BLaER1 (cell line): Measurements from ENCODE around the gene EGLN2.

Experiments
- H3K27ac ChIP-seq: shearing (Covaris generic); formaldehyde crosslinking; 2 replicates; pipeline ENCODE4 v1.8.1; 2022
- H3K27me3 ChIP-seq: shearing (Covaris generic); formaldehyde crosslinking; 2 replicates; pipeline ENCODE4 v1.8.1; 2022
- H3K36me3 ChIP-seq: shearing (Covaris generic); formaldehyde crosslinking; 2 replicates; pipeline ENCODE4 v1.8.1; 2022
- H3K4me1 ChIP-seq: shearing (Covaris generic); formaldehyde crosslinking; 2 replicates; pipeline ENCODE4 v1.8.1; 2022
- H3K4me2 ChIP-seq: shearing (Covaris generic); formaldehyde crosslinking; 2 replicates; pipeline ENCODE4 v1.8.1; 2022
- H3K4me3 ChIP-seq: shearing (Covaris generic); formaldehyde crosslinking; 2 replicates; pipeline ENCODE4 v1.8.1; 2022
- H3K9ac ChIP-seq: shearing (Covaris generic); formaldehyde crosslinking; 2 replicates; pipeline ENCODE4 v1.8.1; 2022
- H3K9me3 ChIP-seq: shearing (Covaris generic); formaldehyde crosslinking; 2 replicates; pipeline ENCODE4 v1.8.1; 2022
- H4K20me1 ChIP-seq: shearing (Covaris generic); formaldehyde crosslinking; 2 replicates; pipeline ENCODE4 v1.8.1; 2022
- Cebpa-rat ChIP-seq: shearing (Covaris generic); IDR thresholded peaks from 2 replicates; pipeline ENCODE4 v1.8.1; 2022

Gene EGLN2

DNA sequence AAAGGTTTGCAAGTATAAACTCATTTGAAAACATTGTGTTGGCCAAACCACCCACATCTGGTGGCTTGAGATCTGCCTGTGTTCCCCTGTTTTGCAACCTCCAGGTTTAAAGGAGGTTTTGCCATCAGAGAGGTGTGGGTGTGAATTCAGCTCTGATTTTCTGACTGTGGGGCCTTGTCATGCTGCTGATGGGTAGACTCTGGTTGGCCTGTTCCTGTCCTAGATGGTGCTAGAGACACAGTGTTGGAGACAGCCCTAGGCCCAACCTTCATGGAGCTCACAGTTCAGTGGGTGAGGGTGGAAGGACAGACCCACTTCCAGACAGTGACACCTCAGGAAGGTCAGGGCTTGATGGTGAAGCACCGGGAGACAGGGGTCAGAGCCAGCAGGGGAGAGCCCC is 13.5 kb upstream of the EGLN2 start:
- no peak for TF ChIP-seq Cebpa-rat
- Histone ChIP-seq H3K27me3 (no peaks in the 10 kb centered on the region), H3K9ac (no peak overlapping the region), H4K20me1 (no peaks in the 10 kb centered on the region), H3K4me2 (no peak overlapping the region), H3K9me3 (no peaks in the 10 kb centered on the region), H3K4me1 (peaks cover 9% of the 10 kb centered on the region), H3K27ac (no peak overlapping the region), H3K4me3 (no peak overlapping the region), H3K36me3 (peaks cover 44% of the 10 kb centered on the region; the same call in 1 of the 2 replicates)

DNA sequence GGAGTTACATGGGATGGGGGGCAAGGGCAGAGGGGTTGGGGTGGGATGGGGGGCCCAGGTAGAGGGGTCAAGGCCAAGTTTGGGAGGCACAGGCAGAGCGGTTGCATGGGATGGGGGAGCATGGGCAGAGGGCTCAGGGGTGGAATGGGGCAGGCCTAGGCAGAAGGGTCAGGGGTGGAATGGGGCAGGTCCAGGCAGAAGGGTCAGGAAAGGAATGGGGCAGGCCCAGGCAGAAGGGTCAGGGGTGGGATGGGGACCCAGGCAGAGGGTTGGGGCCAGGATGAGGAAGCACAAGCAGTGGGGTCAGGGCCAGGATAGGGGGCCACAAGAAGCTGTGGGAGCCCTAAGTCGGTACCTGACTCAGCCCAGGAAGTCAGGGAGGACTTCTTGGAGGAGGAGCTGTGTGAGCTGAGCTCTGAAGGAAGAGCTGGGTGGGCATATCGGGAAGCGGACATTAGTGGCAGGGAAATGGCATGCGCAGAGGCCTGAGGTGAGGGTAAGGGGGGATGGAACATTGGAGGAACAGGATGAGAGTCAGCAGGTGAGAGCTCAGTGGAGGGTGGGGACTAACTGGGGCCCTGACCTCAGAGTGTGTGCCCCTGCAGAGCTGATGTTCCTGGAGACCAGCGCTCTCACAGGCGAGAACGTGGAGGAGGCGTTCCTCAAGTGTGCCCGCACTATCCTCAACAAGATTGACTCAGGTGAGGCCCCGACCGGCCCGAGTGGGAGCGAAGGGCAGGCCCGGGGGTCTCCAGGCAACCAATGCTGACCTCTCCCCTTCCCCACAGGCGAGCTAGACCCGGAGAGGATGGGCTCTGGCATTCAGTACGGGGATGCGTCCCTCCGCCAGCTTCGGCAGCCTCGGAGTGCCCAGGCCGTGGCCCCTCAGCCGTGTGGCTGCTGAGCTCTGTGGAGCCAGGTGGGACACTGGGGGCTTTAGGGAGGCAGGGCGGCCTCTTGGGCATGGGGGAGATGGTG is 12.6 kb upstream of the EGLN2 start:
- H4K20me1 ChIP-seq: no peaks in the 10 kb centered on the region
- H3K4me1 ChIP-seq: peaks cover 10% of the 10 kb centered on the region
- H3K9ac ChIP-seq: no peak overlapping the region
- no peak for TF ChIP-seq Cebpa-rat
- H3K27me3 ChIP-seq: no peaks in the 10 kb centered on the region
- H3K9me3 ChIP-seq: no peaks in the 10 kb centered on the region
- H3K36me3 ChIP-seq: peaks cover 44% of the 10 kb centered on the region; the same call in 1 of the 2 replicates
- no peak overlapping the region for H3K4me2 ChIP-seq
- no peak overlapping the region for H3K4me3 ChIP-seq
- H3K27ac ChIP-seq: no peak overlapping the region

DNA sequence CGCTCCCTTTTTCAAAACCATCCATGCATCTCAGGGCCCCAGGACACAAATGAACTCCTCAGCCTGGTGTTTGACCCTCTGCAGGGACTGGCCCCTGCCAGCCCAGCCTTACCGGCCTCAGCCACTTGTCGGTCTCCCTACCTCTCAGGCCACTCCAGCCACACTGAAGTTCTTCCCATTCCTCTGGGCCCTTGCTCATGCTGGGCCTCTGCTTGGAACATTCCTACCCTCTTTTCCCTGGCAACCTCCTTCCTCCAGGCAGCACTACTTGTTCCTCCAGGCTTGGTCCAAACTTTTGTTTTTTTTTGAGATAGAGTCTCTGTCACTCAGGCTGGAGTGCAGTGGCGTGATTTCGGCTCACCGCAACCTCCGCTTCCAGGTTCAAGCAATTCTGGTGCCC is 7.6 kb upstream of the EGLN2 start:
- TF ChIP-seq Cebpa-rat: no peak
- Histone ChIP-seq H4K20me1 (no peaks in the 10 kb centered on the region), H3K9ac (no peak overlapping the region), H3K4me3 (no peak overlapping the region), H3K27me3 (no peaks in the 10 kb centered on the region), H3K27ac (no peak overlapping the region), H3K4me2 (peak overlapping the region; percentile 12; the same call in 1 of the 2 replicates), H3K36me3 (peaks cover 42% of the 10 kb centered on the region), H3K9me3 (no peaks in the 10 kb centered on the region), H3K4me1 (peaks cover 25% of the 10 kb centered on the region)

DNA sequence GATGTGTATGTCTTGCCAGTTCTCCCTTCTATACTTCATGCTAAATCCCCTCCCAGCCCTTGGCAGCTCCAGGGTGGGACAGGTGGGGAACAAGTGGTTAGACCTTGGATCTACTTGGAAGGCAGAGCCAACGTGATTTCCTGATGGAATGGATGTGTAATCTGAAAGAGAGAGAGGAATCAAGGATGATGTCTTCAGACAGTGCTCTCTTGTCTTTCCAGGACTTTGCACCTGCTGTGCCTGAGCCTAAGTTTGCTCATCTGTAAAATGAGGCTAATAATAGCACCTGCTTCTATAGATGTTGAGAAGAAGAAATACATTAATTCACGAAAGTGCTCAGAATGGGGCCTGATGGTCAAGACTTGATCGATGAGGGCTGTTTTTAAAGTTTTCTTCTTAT is 7.0 kb upstream of the EGLN2 start:
- Histone ChIP-seq H3K4me3 (no peak overlapping the region), H3K4me1 (peaks cover 27% of the 10 kb centered on the region), H3K4me2 (peak overlapping the region; percentile 12), H3K9ac (peak overlapping the region; percentile 4; the same call in 1 of the 2 replicates), H3K9me3 (no peaks in the 10 kb centered on the region), H4K20me1 (no peaks in the 10 kb centered on the region), H3K27ac (no peak overlapping the region), H3K27me3 (no peaks in the 10 kb centered on the region), H3K36me3 (peaks cover 43% of the 10 kb centered on the region)
- TF ChIP-seq Cebpa-rat: no peak

DNA sequence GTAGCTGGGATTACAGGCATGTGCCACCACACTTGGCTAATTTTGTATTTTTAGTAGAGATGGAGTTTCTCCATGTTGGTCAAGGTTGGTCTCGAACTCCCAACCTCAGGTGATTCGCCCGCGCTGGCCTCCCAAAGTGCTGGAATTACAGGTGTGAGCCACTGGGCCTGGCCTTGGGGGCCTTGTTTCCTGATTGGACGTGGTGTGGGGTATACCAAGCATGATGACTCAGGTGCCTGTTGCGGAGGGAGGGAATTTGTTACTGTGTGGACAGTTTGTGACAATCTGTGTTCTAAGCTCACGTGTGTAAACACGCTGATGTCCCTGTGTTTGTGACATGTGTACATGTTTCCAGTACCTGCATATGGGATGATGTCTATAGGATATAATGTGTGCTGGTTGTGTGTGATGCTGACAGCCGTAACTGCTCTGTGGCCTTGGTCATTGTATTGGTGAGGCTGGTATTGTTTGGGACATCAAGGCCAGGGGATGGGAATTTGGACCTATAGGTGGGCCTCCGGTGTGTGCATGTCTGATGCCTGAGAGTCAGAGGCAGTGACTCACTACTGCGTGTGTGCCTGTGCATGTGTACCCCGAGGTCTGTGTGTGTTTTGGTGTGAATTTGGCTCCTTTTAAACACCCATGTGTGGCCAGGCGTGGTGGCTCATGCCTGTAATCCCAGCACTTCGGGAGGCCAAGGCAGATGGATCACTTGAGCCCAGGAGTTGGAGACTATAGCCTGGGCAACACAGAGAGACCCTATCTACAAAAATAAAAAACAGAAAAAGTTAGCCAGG is 1.6 kb upstream of the EGLN2 start:
- Histone ChIP-seq H3K27me3 (no peaks in the 10 kb centered on the region), H3K9me3 (no peaks in the 10 kb centered on the region), H4K20me1 (peaks cover 30% of the 10 kb centered on the region), H3K9ac (peak overlapping the region; percentile 76; the same call in 1 of the 2 replicates), H3K4me3 (peak overlapping the region; percentile 68), H3K4me2 (peak overlapping the region; percentile 79), H3K4me1 (peaks cover 45% of the 10 kb centered on the region), H3K27ac (peak overlapping the region; percentile 61), H3K36me3 (peaks cover 36% of the 10 kb centered on the region)
- TF ChIP-seq Cebpa-rat: no peak

DNA sequence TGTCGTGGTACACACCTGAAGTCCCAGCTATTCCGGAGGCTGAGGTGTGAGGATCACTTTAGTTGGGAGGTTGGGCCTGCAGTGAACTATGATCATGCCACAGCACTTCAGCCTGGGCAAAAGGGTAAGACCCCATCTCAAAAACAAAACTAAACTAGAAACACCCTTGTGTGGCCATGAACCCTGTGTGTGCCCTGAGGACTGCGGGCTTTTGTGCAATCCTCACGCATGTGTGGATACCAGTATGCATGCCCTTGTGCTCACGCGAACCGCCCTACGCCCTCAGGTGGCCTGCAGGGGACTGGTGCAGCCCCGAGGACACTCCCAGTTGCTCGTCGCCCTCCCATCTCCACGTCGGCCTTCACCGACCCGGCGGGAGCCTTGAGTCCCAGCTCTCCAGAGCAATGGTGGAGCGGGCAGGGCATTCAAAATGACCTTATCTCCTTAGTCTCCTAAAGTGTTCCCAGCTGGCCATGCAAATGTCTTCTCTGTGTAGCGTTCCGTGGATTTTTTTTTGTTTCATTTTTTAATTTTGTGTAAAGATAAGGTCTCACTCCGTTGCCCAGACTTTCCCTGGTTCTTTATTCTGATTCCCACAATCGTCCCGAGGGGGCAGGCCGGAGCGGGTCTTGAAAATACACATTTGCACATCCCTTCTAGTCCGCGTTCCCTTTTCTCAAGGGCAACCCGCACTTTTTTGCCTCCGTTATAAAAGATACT is 868 bp upstream of the EGLN2 start:
- Histone ChIP-seq H3K9ac (peak overlapping the region; percentile 76), H3K9me3 (no peaks in the 10 kb centered on the region), H3K4me3 (peak overlapping the region; percentile 68), H3K4me1 (peaks cover 48% of the 10 kb centered on the region), H3K36me3 (peaks cover 38% of the 10 kb centered on the region), H3K27ac (peak overlapping the region; percentile 61), H3K4me2 (peak overlapping the region; percentile 79), H4K20me1 (peaks cover 38% of the 10 kb centered on the region), H3K27me3 (no peaks in the 10 kb centered on the region)
- no peak; the same call in 1 of the 2 replicates for TF ChIP-seq Cebpa-rat

DNA sequence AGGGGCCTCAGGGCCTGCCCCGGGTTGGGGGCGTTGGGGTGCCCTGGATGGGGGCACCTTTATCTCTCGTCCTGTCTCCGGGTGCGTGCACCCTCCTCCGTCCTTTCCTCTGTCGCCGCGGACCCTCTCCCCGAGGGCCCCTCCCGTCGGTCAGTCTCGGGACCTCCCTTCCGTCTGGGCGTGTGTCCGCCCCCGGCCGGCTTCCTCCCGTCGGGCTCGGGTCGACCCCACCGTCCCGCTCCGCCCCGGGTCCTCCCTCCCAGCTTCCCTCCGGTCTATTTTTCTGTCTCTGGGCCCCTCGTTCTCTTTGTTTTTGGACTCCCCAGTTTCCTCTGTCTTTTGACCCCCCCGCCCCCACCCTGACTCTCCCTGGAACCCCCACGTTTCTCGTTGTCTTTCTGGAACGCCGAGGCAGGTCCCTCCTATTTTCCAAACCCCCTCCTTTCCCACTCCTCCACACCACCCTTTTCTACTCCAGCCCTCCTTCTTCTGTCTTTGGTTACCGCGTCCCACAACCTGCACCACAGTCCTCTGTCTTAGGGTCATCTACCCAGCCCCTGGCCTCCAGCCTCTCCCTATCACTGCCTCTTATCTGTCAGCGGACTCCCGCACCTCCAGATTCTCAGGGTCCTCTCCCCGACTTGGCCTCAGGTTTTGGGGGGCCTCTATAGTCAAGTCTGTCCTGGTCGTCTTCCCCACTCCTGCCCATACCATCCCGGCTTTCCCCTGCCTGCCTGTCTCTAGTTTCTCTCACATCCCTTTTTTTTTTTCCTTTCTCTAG is 757 bp downstream of the EGLN2 start:
- Histone ChIP-seq H3K27me3 (no peaks in the 10 kb centered on the region), H3K27ac (peak overlapping the region; percentile 97), H3K4me1 (peaks cover 64% of the 10 kb centered on the region), H3K4me2 (peak overlapping the region; percentile 94), H3K9ac (peak overlapping the region; percentile 97), H4K20me1 (peaks cover 54% of the 10 kb centered on the region), H3K4me3 (peak overlapping the region; percentile 97), H3K36me3 (peaks cover 55% of the 10 kb centered on the region), H3K9me3 (no peaks in the 10 kb centered on the region)
- no peak for TF ChIP-seq Cebpa-rat

DNA sequence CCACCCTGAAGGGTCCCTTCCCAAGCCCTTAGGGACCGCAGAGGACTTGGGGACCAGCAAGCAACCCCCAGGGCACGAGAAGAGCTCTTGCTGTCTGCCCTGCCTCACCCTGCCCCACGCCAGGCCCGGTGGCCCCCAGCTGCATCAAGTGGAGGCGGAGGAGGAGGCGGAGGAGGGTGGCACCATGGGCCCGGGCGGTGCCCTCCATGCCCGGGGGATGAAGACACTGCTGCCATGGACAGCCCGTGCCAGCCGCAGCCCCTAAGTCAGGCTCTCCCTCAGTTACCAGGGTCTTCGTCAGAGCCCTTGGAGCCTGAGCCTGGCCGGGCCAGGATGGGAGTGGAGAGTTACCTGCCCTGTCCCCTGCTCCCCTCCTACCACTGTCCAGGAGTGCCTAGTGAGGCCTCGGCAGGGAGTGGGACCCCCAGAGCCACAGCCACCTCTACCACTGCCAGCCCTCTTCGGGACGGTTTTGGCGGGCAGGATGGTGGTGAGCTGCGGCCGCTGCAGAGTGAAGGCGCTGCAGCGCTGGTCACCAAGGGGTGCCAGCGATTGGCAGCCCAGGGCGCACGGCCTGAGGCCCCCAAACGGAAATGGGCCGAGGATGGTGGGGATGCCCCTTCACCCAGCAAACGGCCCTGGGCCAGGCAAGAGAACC is 1.5 kb downstream of the EGLN2 start:
- Histone ChIP-seq H3K4me2 (peak overlapping the region; percentile 94), H3K9ac (peak overlapping the region; percentile 97), H3K4me3 (peak overlapping the region; percentile 97), H3K27me3 (no peaks in the 10 kb centered on the region), H4K20me1 (peaks cover 61% of the 10 kb centered on the region), H3K4me1 (peaks cover 71% of the 10 kb centered on the region), H3K9me3 (no peaks in the 10 kb centered on the region), H3K36me3 (peaks cover 62% of the 10 kb centered on the region), H3K27ac (peak overlapping the region; percentile 97)
- TF ChIP-seq Cebpa-rat: no peak
